H1 (cell line): ENCODE results near the gene CHD6. TPM values are rescaled to one million over a fixed set of nuclear protein-coding genes. Genes with fewer than 3 reads are reported as not detected.

Experiments used
- CTCF ChIA-PET: fragments of 300-600 bp; sonication (Branson Sonifier 250); formaldehyde crosslinking; loops from one replicate; lab custom pipeline; 2021; ENCODE audit not compliant: partially characterized antibody; lab: Charles Lee
- POLR2A ChIA-PET: fragments of 300-600 bp; sonication (Branson Sonifier 250); formaldehyde crosslinking; loops from one replicate; lab custom pipeline; 2021; ENCODE audit warnings: inconsistent platforms; ENCODE audit not compliant: partially characterized antibody; lab: Charles Lee
- DNase-seq, 2 experiments: peaks; one replicate each; pipeline versions ENCODE4 v3.0.0 to v3.0.0-alpha.2; 2010 to 2022; ENCODE audit warnings: low spot score in 2 of 2, low read depth in 1 of 2, mixed read lengths in 1 of 2
- FAIRE-seq: peaks from 2 replicates; lab custom pipeline; 2011; peaks lifted over from hg19 to GRCh38; lab: Jason Lieb, UNC
- H2AFZ ChIP-seq: 2 replicates; pipeline ENCODE4 v1.8.1; 2012; ENCODE audit warnings: low read length, inconsistent platforms
- H2AK5ac ChIP-seq: 2 replicates; pipeline ENCODE4 v1.6.1; 2013; ENCODE audit warnings: low read depth, low read length
- H2BK120ac ChIP-seq: replicated peaks from 2 replicates; pipeline ENCODE3; 2013; ENCODE audit warnings: low read depth, low read length, inconsistent platforms
- H2BK12ac ChIP-seq: 2 replicates; pipeline ENCODE4 v1.6.1; 2013; ENCODE audit warnings: low read depth, low read length
- H2BK15ac ChIP-seq: 2 replicates; pipeline ENCODE4 v1.6.1; 2013; ENCODE audit warnings: low read length
- H2BK20ac ChIP-seq: 2 replicates; pipeline ENCODE4 v1.6.1; 2013; ENCODE audit warnings: low read length
- H2BK5ac ChIP-seq: 2 replicates; pipeline ENCODE4 v1.6.1; 2013; ENCODE audit warnings: low read depth, low read length
- H3K14ac ChIP-seq: 2 replicates; pipeline ENCODE4 v1.6.1; 2013; ENCODE audit warnings: inconsistent platforms; ENCODE audit not compliant: insufficient read length
- H3K18ac ChIP-seq: 2 replicates; pipeline ENCODE4 v1.6.1; 2013; ENCODE audit warnings: low read length; ENCODE audit errors: extremely low read depth
- H3K23ac ChIP-seq: 2 replicates; pipeline ENCODE4 v1.6.1; 2013; ENCODE audit warnings: inconsistent platforms; ENCODE audit not compliant: insufficient read length
- H3K23me2 ChIP-seq: 2 replicates; pipeline ENCODE4 v1.6.1; 2013; ENCODE audit warnings: low read depth, low read length
- H3K27ac ChIP-seq: 2 replicates; pipeline ENCODE4 v1.6.1; 2011; ENCODE audit warnings: low read depth, low read length, inconsistent platforms
- H3K27me3 ChIP-seq, 4 experiments: replicated peaks in 1 of 4; 1 replicate in 1 of 4; 2 replicates in 3 of 4; pipeline versions ENCODE4 v1.6.1 to v1.8.1; 2011 to 2013; ENCODE audit warnings: low read length in 3 of 4, mild to moderate bottlenecking in 3 of 4, inconsistent platforms in 2 of 4, mixed read lengths in 2 of 4, moderate library complexity in 1 of 4; ENCODE audit not compliant: control insufficient read depth in 3 of 4, insufficient read depth in 3 of 4; ENCODE audit errors: extremely low read depth in 1 of 4
- H3K36me3 ChIP-seq, 4 experiments: 2 replicates each; pipeline versions ENCODE4 v1.6.1 to v1.8.1; 2011 to 2013; ENCODE audit warnings: mild to moderate bottlenecking in 4 of 4, low read length in 3 of 4, moderate library complexity in 2 of 4, control low read depth in 1 of 4, inconsistent platforms in 1 of 4; ENCODE audit not compliant: insufficient read depth in 4 of 4, control insufficient read depth in 2 of 4
- H3K4ac ChIP-seq: replicated peaks from 2 replicates; pipeline ENCODE3; 2013; ENCODE audit warnings: low read length, low read depth, mixed read lengths, inconsistent platforms; ENCODE audit not compliant: insufficient read length
- H3K4me1 ChIP-seq, 4 experiments: replicated peaks in 1 of 4; 1 replicate in 1 of 4; 2 replicates in 3 of 4; pipeline versions ENCODE4 v1.6.1 to v1.8.1; 2011 to 2013; ENCODE audit warnings: low read length in 3 of 4, inconsistent platforms in 2 of 4, mixed read lengths in 1 of 4; ENCODE audit not compliant: insufficient read depth in 4 of 4, control insufficient read depth in 3 of 4
- H3K4me2 ChIP-seq, 2 experiments: 2 replicates each; pipeline versions ENCODE4 v1.6.1 to v1.8.1; 2011 to 2013; ENCODE audit warnings: low read depth in 2 of 2, low read length in 2 of 2, control low read depth in 1 of 2, inconsistent platforms in 1 of 2, mild to moderate bottlenecking in 1 of 2; ENCODE audit not compliant: insufficient read depth in 1 of 2
- H3K4me3 ChIP-seq, 4 experiments: fragments of 200-600, 300-600 bp in 1 of 4; sonication (generic), shearing (Covaris generic), sonication (Bioruptor Twin) in 1 of 4; 2 replicates each; pipeline versions ENCODE4 v1.5.1 to v1.8.1; 2011 to 2016; ENCODE audit warnings: low read length in 4 of 4, low read depth in 3 of 4, control low read depth in 2 of 4, inconsistent platforms in 2 of 4, mild to moderate bottlenecking in 2 of 4, mixed read lengths in 1 of 4, moderate library complexity in 1 of 4; ENCODE audit not compliant: insufficient read depth in 2 of 4; ENCODE audit errors: extremely low read depth in 1 of 4
- H3K56ac ChIP-seq: replicated peaks from 2 replicates; pipeline ENCODE3; 2013; ENCODE audit warnings: low read depth, mild to moderate bottlenecking, mixed read lengths, low read length, inconsistent platforms; ENCODE audit not compliant: insufficient read length
- H3K79me1 ChIP-seq: 2 replicates; pipeline ENCODE4 v1.6.1; 2013; ENCODE audit warnings: low read depth, low read length, control low read depth
- H3K79me2 ChIP-seq, 2 experiments: 2 replicates each; pipeline versions ENCODE4 v1.6.1 to v1.8.1; 2012 to 2013; ENCODE audit warnings: low read length in 2 of 2, mild to moderate bottlenecking in 2 of 2, inconsistent platforms in 1 of 2; ENCODE audit not compliant: insufficient read depth in 2 of 2, control insufficient read depth in 1 of 2
- H3K9ac ChIP-seq, 4 experiments: replicated peaks in 1 of 4; 1 replicate in 1 of 4; 2 replicates in 3 of 4; pipeline versions ENCODE4 v1.6.1 to v1.8.1; 2011 to 2013; ENCODE audit warnings: low read depth in 3 of 4, low read length in 3 of 4, control low read depth in 2 of 4, mild to moderate bottlenecking in 2 of 4, moderate library complexity in 2 of 4, inconsistent platforms in 1 of 4; ENCODE audit errors: extremely low read depth in 1 of 4
- H3K9me3 ChIP-seq, 2 experiments: 2 replicates each; pipeline versions ENCODE4 v1.6.1 to v1.8.1; 2012 to 2013; ENCODE audit warnings: mild to moderate bottlenecking in 2 of 2, moderate library complexity in 2 of 2, control low read depth in 1 of 2, inconsistent platforms in 1 of 2, low read depth in 1 of 2, low read length in 1 of 2, mixed read lengths in 1 of 2; ENCODE audit not compliant: insufficient read depth in 2 of 2
- H4K20me1 ChIP-seq, 2 experiments: replicated peaks in 1 of 2; 2 replicates each; pipeline versions ENCODE3 to v1.8.1; 2011 to 2013; ENCODE audit warnings: inconsistent platforms in 2 of 2, low read length in 2 of 2, mild to moderate bottlenecking in 1 of 2; ENCODE audit not compliant: insufficient read depth in 2 of 2, control insufficient read depth in 1 of 2
- H4K5ac ChIP-seq: 2 replicates; pipeline ENCODE4 v1.6.1; 2013; ENCODE audit warnings: low read length, low read depth, mixed read lengths, inconsistent platforms; ENCODE audit not compliant: insufficient read length
- H4K8ac ChIP-seq: 2 replicates; pipeline ENCODE4 v1.8.0; 2013; ENCODE audit warnings: mild to moderate bottlenecking, moderate library complexity, low read length, inconsistent platforms; ENCODE audit not compliant: insufficient read depth; ENCODE audit errors: extremely low read depth
- H4K91ac ChIP-seq: replicated peaks from 2 replicates; pipeline ENCODE3; 2013; ENCODE audit warnings: low read length, mixed read lengths, inconsistent platforms; ENCODE audit not compliant: insufficient read length
- BRCA1 ChIP-seq: IDR thresholded peaks from 2 replicates; pipeline ENCODE4 v1.6.1; 2012; ENCODE audit warnings: low read depth, low read length, improper control_type of control experiment
- CTBP2 ChIP-seq: IDR thresholded peaks from 2 replicates; pipeline ENCODE4 v1.7.0; 2011; ENCODE audit warnings: borderline replicate concordance, mild to moderate bottlenecking, moderate library complexity, mixed read lengths, low read length; ENCODE audit not compliant: insufficient read depth, insufficient read length
- EZH2 ChIP-seq: fragments of 200-600 bp; sonication (generic); IDR thresholded peaks from 2 replicates; pipeline ENCODE4 v1.7.1; 2012; ENCODE audit warnings: low read depth, mild to moderate bottlenecking, moderate library complexity, low read length, inconsistent platforms; ENCODE audit not compliant: severe bottlenecking
- FOSL1 ChIP-seq: IDR thresholded peaks from 2 replicates; pipeline ENCODE4 v1.6.1; 2011; ENCODE audit warnings: mild to moderate bottlenecking, low read depth, low read length, moderate library complexity; ENCODE audit not compliant: insufficient read depth
- HDAC6 ChIP-seq: IDR thresholded peaks from one replicate; pipeline ENCODE4 v1.7.1; 2012; ENCODE audit warnings: low read depth, mild to moderate bottlenecking, inconsistent platforms, low read length, moderate library complexity
- JUN ChIP-seq: IDR thresholded peaks from 2 replicates; pipeline ENCODE4 v1.6.1; 2011; ENCODE audit warnings: low read depth, mild to moderate bottlenecking, improper control_type of control experiment, low read length
- KDM1A ChIP-seq: fragments of 200-600, 300-600 bp; sonication (generic); IDR thresholded peaks from 2 replicates; pipeline ENCODE4 v1.7.1; 2016; ENCODE audit warnings: mild to moderate bottlenecking, low read length, borderline replicate concordance
- KDM4A ChIP-seq: IDR thresholded peaks from one replicate; pipeline ENCODE4 v1.7.1; 2012; ENCODE audit warnings: low read depth, mild to moderate bottlenecking, moderate library complexity, low read length, inconsistent platforms; ENCODE audit not compliant: severe bottlenecking
- POU5F1 ChIP-seq: IDR thresholded peaks from 2 replicates; pipeline ENCODE4 v1.6.1; 2011; ENCODE audit warnings: low read depth, mild to moderate bottlenecking, low read length, moderate library complexity
- SIRT6 ChIP-seq: IDR thresholded peaks from one replicate; pipeline ENCODE4 v1.7.1; 2012; ENCODE audit warnings: low read length, inconsistent platforms
- SRF ChIP-seq: IDR thresholded peaks from 2 replicates; pipeline ENCODE4 v1.6.1; 2011; ENCODE audit warnings: mild to moderate bottlenecking, low read depth, low read length, moderate library complexity
- SUZ12 ChIP-seq: fragments of 200-600 bp; sonication (generic); IDR thresholded peaks from 2 replicates; pipeline ENCODE4 v1.6.1; 2012; ENCODE audit warnings: mild to moderate bottlenecking, inconsistent platforms, low read length, moderate library complexity, mixed read lengths
- TAF7 ChIP-seq: optimal IDR thresholded peaks from 2 replicates; pipeline ENCODE3; 2011; ENCODE audit warnings: low read depth, mild to moderate bottlenecking, inconsistent platforms, low read length, moderate library complexity, borderline replicate concordance
- TBP ChIP-seq: IDR thresholded peaks from 2 replicates; pipeline ENCODE4 v1.6.1; 2011; ENCODE audit warnings: low read depth, low read length, improper control_type of control experiment
- TCF12 ChIP-seq: IDR thresholded peaks from 2 replicates; pipeline ENCODE4 v1.6.1; 2011; ENCODE audit warnings: low read depth, mild to moderate bottlenecking, low read length
- WGBS, 2 experiments: shearing (Covaris generic) in 1 of 2; methylation state at CpG; one replicate each; pipeline versions ENCODE4 v1.1.6 to v1.1.7; 2013 to 2015; ENCODE audit warnings: low lambda C conversion rate in 2 of 2, mixed read lengths in 2 of 2, inconsistent platforms in 1 of 2, low coverage in 1 of 2, missing lambda C conversion rate in 1 of 2; ENCODE audit not compliant: insufficient replicate concordance in 2 of 2, insufficient coverage in 1 of 2, insufficient read length in 1 of 2; ENCODE audit errors: extremely low coverage in 1 of 2, missing lambda C conversion rate in 1 of 2; 5-methylcytosine and 5-hydroxymethylcytosine counted together
- polyA plus RNA-seq, 7 experiments: library from polyadenylated mRNA; depleted of rRNA in 3 of 7; stranded (reverse) in 5 of 7; unstranded in 2 of 7; fragments of >200 nt in 5 of 7; fragments of 200-250 nt in 2 of 7; gene quantifications; 1 replicate in 5 of 7; 2 replicates in 1 of 7; 4 replicates in 1 of 7; pipeline versions ENCODE4 v1.2.1 to v1.2.3, GENCODE V29; 2011 to 2013; ENCODE audit warnings: missing spikeins in 2 of 7, mixed read lengths in 2 of 7
- total RNA-seq: library from RNA; stranded (reverse); fragmentation: NEBNext Ultra II Directional; extraction: Animal tissue kit (Norgen Biotek cat#: 25700); gene quantifications from 2 replicates; pipeline ENCODE4 v1.2.1, GENCODE V29; 2021

The CHD6 gene
- total and polyA plus RNA-seq, 2 of the 8 experiments (the other 6 are each of a cell fraction or from before 2014, with no cell fraction given) = 11.1 to 62.9 TPM

DNA sequence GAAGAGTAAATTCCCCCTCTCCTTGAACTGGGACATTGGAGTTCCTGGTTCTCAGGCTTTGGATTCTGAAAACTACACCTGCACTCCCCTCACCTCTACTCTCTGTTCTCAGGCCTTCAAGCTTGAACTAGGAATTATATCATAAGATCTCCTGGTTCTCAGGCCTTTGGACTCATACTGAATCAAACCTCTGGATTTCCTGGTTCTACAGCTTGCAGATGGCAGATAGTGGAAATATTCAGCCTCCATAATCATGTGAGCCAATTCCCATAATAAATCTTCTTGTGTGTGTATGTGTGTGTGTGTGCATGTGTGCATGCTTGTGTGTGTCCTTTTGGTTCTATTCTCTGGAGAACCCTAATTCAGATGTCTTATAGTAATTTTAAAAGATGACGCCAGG is 12.7 kb upstream of the CHD6 start:
- Histone ChIP-seq H3K4me2 (no peak overlapping the region), H3K56ac (no peak overlapping the region), H2BK12ac (no peak overlapping the region), H3K4me3 (no peak overlapping the region), H4K91ac (no peak overlapping the region), H3K4me1 (peaks cover 0 to 3% (median 0%) of the 10 kb centered on the region in 4 experiments; a peak in 1 of 7 replicates), H2BK120ac (no peak overlapping the region), H3K18ac (no peak overlapping the region), H2AFZ (no peak overlapping the region), H2BK20ac (no peak overlapping the region), H3K27ac (no peak overlapping the region), H3K4ac (no peak overlapping the region), H3K14ac (no peak overlapping the region), H3K27me3 (no peaks in the 10 kb centered on the region), H3K79me2 (no peaks in the 10 kb centered on the region), H2BK15ac (no peak overlapping the region), H3K23me2 (no peaks in the 10 kb centered on the region; the same call in 1 of the 2 replicates), H3K9ac (no peak overlapping the region), H3K9me3 (no peaks in the 10 kb centered on the region), H4K20me1 (no peaks in the 10 kb centered on the region), H4K5ac (no peak overlapping the region), H4K8ac (no peak overlapping the region), H3K36me3 (no peaks in the 10 kb centered on the region), H3K23ac (no peak overlapping the region), H3K79me1 (no peaks in the 10 kb centered on the region), H2BK5ac (no peak overlapping the region), H2AK5ac (no peak overlapping the region)
- FAIRE-seq = no peak
- WGBS, 2 experiments = 91% methylated on average over 1 of the region's 1 CpG; no CpG with 5 or more reads in 1 of the 2 experiments
- DNase-seq = no peak
- ChIA-PET CTCF (no interaction called here), POLR2A (interaction anchor here (0.9 to 2.0 kb wide), 2 partner anchors 9 to 11 kb away, joined by 3 to 5 read pairs; no protein-coding TSS in a partner anchor)
- TF ChIP-seq EZH2 (no peak), BRCA1 (no peak), POU5F1 (no peak), TAF7 (no peak), TCF12 (no peak), KDM1A (no peak), KDM4A (no peak), CTBP2 (no peak), FOSL1 (no peak), TBP (no peak), SRF (no peak), JUN (no peak), SUZ12 (no peak), SIRT6 (no peak), HDAC6 (no peak)
